Activated CD8-positive, alpha-beta T cell treated with anti-CD3 and anti-CD28 coated beads for 36 hours (primary cell): ENCODE results near the gene ADCY9. TPM values are rescaled to one million over a fixed set of nuclear protein-coding genes. Genes with fewer than 3 reads are reported as not detected.

Source experiments
- ATAC-seq: fragments of 200-7000 bp; cut with Tn5 transposase; one replicate; pipeline ENCODE4 v1.10.0; 2021; ENCODE audit warnings: mild to moderate bottlenecking, moderate library complexity
- CTCF ChIA-PET: fragments of 350-600 bp; sonication (Branson Sonifier 250); formaldehyde crosslinking; loops from one replicate; lab custom pipeline; 2021; ENCODE audit warnings: antibody characterized with exemption; lab: Charles Lee
- POLR2A ChIA-PET: fragments of 350-600 bp; sonication (Branson Sonifier 250); formaldehyde crosslinking; loops from one replicate; lab custom pipeline; 2021; ENCODE audit warnings: antibody characterized with exemption; lab: Charles Lee
- DNase-seq: peaks from one replicate; pipeline ENCODE4 v3.0.0-alpha.2; 2020
- H3K27ac Mint-ChIP-seq: one replicate; pipeline ENCODE4 v1.8.0; 2021; ENCODE audit warnings: mild to moderate bottlenecking, mixed read lengths
- H3K27me3 Mint-ChIP-seq: one replicate; pipeline ENCODE4 v1.8.0; 2021; ENCODE audit warnings: mixed read lengths
- H3K36me3 Mint-ChIP-seq: one replicate; pipeline ENCODE4 v1.8.0; 2021; ENCODE audit warnings: low read depth, mixed read lengths
- H3K4me1 Mint-ChIP-seq: one replicate; pipeline ENCODE4 v1.8.0; 2021; ENCODE audit warnings: low read depth, mixed read lengths
- H3K4me3 Mint-ChIP-seq: one replicate; pipeline ENCODE4 v1.8.0; 2021; ENCODE audit warnings: mild to moderate bottlenecking, moderate library complexity, mixed read lengths
- H3K9me3 Mint-ChIP-seq: one replicate; pipeline ENCODE4 v1.8.0; 2021; ENCODE audit warnings: mixed read lengths
- intact Hi-C: fragments of 100-400 bp; cut with micrococcal nuclease; formaldehyde crosslinking; loops from one replicate; pipeline ENCODE4 v1.10.0; 2022
- total RNA-seq, 2 experiments: library from RNA; stranded (reverse); gene quantifications; one replicate each; pipeline ENCODE4 v1.2.3, GENCODE V29; 2021
- TF ChIP-seq, protein P1 (sequence below): fragments of 200-600 bp; IDR thresholded peaks from one replicate; pipeline ENCODE4 v1.8.0; 2022; ENCODE audit warnings: antibody characterized with exemption, mild to moderate bottlenecking

The ADCY9 gene
- total RNA-seq, 2 experiments from 2014 or later = 4.1 to 4.8 TPM

DNA sequence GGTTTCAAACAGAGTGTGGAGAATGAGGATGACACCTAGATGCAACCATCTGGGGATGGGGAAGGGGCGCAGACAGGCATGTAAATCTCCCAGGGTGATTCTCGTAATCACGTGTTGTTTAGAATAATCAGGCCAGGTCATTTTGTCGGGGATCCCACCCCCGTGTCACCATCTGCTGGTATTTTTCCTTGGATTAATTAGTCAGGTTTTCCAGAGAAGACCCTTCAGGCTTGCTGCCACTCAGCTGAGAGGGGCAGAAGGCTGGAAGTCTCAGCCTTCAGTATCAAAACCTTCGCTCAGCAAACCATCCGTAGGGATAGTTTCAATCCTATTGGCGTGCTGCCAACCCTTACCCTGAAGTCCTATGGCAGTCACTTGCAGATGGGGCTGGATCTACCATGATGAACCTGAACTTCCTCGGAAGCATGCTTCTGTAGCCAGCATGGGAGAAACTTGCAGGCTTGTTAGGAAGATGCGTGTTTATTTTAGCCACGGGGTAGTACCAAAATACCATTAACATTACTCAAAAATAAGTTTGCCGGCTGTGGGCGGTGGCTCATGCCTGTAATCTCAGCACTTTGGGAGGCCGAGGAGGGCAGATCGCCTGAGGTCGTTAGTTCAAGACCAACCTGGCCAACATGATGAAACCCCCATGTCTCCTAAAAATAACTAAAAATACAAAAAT lies 7.5 kb upstream of the ADCY9 start:
- H3K4me1 Mint-ChIP-seq = no peaks in the 10 kb centered on the region
- TF ChIP-seq, protein P1, sequence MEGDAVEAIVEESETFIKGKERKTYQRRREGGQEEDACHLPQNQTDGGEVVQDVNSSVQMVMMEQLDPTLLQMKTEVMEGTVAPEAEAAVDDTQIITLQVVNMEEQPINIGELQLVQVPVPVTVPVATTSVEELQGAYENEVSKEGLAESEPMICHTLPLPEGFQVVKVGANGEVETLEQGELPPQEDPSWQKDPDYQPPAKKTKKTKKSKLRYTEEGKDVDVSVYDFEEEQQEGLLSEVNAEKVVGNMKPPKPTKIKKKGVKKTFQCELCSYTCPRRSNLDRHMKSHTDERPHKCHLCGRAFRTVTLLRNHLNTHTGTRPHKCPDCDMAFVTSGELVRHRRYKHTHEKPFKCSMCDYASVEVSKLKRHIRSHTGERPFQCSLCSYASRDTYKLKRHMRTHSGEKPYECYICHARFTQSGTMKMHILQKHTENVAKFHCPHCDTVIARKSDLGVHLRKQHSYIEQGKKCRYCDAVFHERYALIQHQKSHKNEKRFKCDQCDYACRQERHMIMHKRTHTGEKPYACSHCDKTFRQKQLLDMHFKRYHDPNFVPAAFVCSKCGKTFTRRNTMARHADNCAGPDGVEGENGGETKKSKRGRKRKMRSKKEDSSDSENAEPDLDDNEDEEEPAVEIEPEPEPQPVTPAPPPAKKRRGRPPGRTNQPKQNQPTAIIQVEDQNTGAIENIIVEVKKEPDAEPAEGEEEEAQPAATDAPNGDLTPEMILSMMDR = no peak
- no peak for DNase-seq
- ChIA-PET POLR2A (no interaction called here), CTCF (no interaction called here)
- ATAC-seq = no peak
- H3K27me3 Mint-ChIP-seq = peaks cover 2% of the 10 kb centered on the region
- H3K4me3 Mint-ChIP-seq = no peak overlapping the region
- no peaks in the 10 kb centered on the region for H3K9me3 Mint-ChIP-seq
- H3K27ac Mint-ChIP-seq = no peak overlapping the region
- no peaks in the 10 kb centered on the region for H3K36me3 Mint-ChIP-seq
- intact Hi-C loops = no loop called here

DNA sequence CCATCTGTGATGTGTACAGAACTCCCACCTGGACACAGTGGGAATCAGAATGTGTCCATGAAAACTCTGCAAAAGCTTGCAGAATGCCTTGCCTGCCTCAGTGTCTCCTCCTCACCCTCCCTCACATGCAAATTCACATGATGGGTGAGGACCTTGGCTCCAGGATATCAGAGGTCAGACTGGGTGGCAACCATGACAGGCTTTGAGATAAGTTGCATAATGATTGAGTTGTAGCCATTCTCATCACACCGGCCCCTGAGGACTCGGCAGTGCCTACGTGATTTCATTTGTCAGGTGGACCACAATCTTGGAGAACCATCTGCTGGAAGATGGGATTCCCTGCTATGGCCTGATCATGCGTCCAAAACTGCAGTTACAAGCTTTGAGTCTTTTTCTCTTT lies 3.9 kb upstream of the ADCY9 start:
- Mint-ChIP-seq H3K4me3 (no peak overlapping the region), H3K36me3 (no peaks in the 10 kb centered on the region), H3K4me1 (peaks cover 6% of the 10 kb centered on the region), H3K27me3 (peaks cover 7% of the 10 kb centered on the region), H3K27ac (no peak overlapping the region), H3K9me3 (no peaks in the 10 kb centered on the region)
- DNase-seq = no peak
- CTCF ChIA-PET = interaction anchor here (1.5 kb wide), 1 partner anchor 137 kb away, joined by 3 read pairs; no protein-coding TSS in a partner anchor
- no peak for ATAC-seq
- intact Hi-C loops = no loop called here
- TF ChIP-seq, protein P1 = no peak
- POLR2A ChIA-PET = interaction anchor here (1.0 kb wide), 1 partner anchor 10 kb away, joined by 3 read pairs; no protein-coding TSS in a partner anchor

DNA sequence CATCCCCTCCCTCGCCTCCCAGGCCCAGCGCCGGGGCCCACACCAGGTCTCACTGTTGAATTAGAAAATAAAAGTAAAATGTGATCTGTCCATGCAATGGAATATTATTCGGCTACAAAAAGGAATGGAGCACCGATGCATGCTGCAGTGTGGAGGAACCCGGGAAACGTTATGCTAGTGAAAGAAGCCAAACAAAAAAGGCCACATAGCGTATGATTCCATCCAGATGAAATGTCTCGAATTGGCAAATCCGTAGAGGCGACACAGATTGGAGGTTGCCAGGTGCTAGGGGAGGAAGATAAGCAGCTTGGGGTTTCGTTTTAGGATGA lies 972 bp upstream of the ADCY9 start:
- ATAC-seq = no peak
- Mint-ChIP-seq H3K4me3 (peak overlapping the region; percentile 74), H3K27me3 (peaks cover 7% of the 10 kb centered on the region), H3K27ac (no peak overlapping the region), H3K4me1 (peaks cover 33% of the 10 kb centered on the region), H3K36me3 (peaks cover 9% of the 10 kb centered on the region), H3K9me3 (no peaks in the 10 kb centered on the region)
- DNase-seq = no peak
- ChIA-PET CTCF (no interaction called here), POLR2A (interaction anchor here (1.4 kb wide), 1 partner anchor 136 kb away, joined by 3 read pairs; no protein-coding TSS in a partner anchor)
- intact Hi-C loops = no loop called here
- TF ChIP-seq, protein P1 = no peak

DNA sequence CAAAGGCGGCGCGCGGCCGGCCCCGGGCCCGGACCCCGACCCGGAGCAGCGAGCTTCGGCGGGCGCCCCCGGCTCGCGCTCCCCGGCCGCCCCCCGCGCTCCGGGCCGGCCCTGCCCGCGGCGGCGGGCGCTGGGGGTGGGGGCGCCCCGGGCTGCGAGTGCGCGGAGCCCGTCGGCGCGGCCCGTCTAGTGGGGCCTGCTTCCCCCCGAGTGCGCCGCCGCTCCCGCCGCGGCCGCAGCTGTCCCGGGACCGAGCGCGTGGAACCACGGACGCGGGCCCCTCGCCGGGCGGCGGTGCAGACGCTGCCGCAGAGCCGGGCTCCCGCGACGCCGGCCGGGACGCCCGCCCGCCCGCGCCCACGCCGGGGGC lies 308 bp downstream of the ADCY9 start:
- H3K36me3 Mint-ChIP-seq = peaks cover 9% of the 10 kb centered on the region
- H3K27me3 Mint-ChIP-seq = peaks cover 7% of the 10 kb centered on the region
- ChIA-PET POLR2A (interaction anchor here (1.2 to 1.4 kb wide), 2 partner anchors 137 to 158 kb away, joined by 3 read pairs; no protein-coding TSS in a partner anchor), CTCF (interaction anchor here (2.1 kb wide), 1 partner anchor 138 kb away, joined by 10 read pairs; no protein-coding TSS in a partner anchor)
- TF ChIP-seq, protein P1 = no peak
- ATAC-seq (peak; percentile 31), DNase-seq (no peak)
- intact Hi-C loops = no loop called here
- peaks cover 42% of the 10 kb centered on the region for H3K4me1 Mint-ChIP-seq
- peak overlapping the region; percentile 65 for H3K4me3 Mint-ChIP-seq
- H3K9me3 Mint-ChIP-seq = no peaks in the 10 kb centered on the region
- H3K27ac Mint-ChIP-seq = no peak overlapping the region
